ENCODE data around the gene SLC38A2. TPM values are rescaled to one million over a fixed set of nuclear protein-coding genes. Genes with fewer than 3 reads are reported as not detected.
A peak's percentile ranks its signal among the peaks of the same experiment; 100 is the strongest.
"Not testable (repeated sequence)": the region's sequence is repeated elsewhere in the genome, so short reads cannot be mapped to it uniquely, and the experiment has no call there.

SLC38A2 gene
- total and polyA plus RNA-seq, 2 experiments from 2014 or later: 78.3 to 201 TPM

GRCh38 chr12:46342562-46343033, 30.0 kb downstream of the SLC38A2 start:
- H3K9me3 ChIP-seq (ENCODE audit: low read depth): no peaks in the 10 kb centered on the region
- H3K27me3 ChIP-seq: no peaks in the 10 kb centered on the region
- no peak overlapping the region for H3K4me3 ChIP-seq
- H3K36me3 ChIP-seq: no peaks in the 10 kb centered on the region
- DNase-seq (ENCODE audit: low read depth in 1 of 2, low spot score in 1 of 2): peak in 1 of 2 donors; percentile 59
- no peak overlapping the region for H3K27ac ChIP-seq
- TF ChIP-seq CTCF (IDR thresholded peaks at IDR 0.05; ENCODE audit: low read depth, low read length): peak; percentile 47
- no peaks in the 10 kb centered on the region for H3K4me1 ChIP-seq (ENCODE audit: low read depth)

- Histone ChIP-seq H3K9me3 (ENCODE audit: low read depth) (no peaks in the 10 kb centered on the region), H3K27me3 (no peaks in the 10 kb centered on the region), H3K4me3 (no peak overlapping the region), H3K27ac (no peak overlapping the region), H3K4me1 (ENCODE audit: low read depth) (no peaks in the 10 kb centered on the region), H3K36me3 (no peaks in the 10 kb centered on the region)
- TF ChIP-seq CTCF (IDR thresholded peaks at IDR 0.05; ENCODE audit: low read depth, low read length): no peak
- DNase-seq (ENCODE audit: low read depth in 1 of 2, low spot score in 1 of 2): no peak
These were observed 33.5 kb downstream of the SLC38A2 start for GRCh38 chr12:46339051-46339450.

- Histone ChIP-seq H3K27ac (no peak overlapping the region), H3K9me3 (ENCODE audit: low read depth) (no peaks in the 10 kb centered on the region), H3K36me3 (no peaks in the 10 kb centered on the region), H3K4me3 (no peak overlapping the region), H3K4me1 (ENCODE audit: low read depth) (no peaks in the 10 kb centered on the region), H3K27me3 (no peaks in the 10 kb centered on the region)
- TF ChIP-seq CTCF (IDR thresholded peaks at IDR 0.05; ENCODE audit: low read depth, low read length): no peak
- DNase-seq (ENCODE audit: low read depth in 1 of 2, low spot score in 1 of 2): peak in 1 of 2 donors; percentile 40
These were observed 40.3 kb downstream of the SLC38A2 start for GRCh38 chr12:46332260-46332659.

- not testable (repeated sequence) for H3K27me3 ChIP-seq; H3K27ac ChIP-seq; H3K4me1 ChIP-seq (ENCODE audit: low read depth); H3K9me3 ChIP-seq (ENCODE audit: low read depth); H3K36me3 ChIP-seq; H3K4me3 ChIP-seq; DNase-seq (ENCODE audit: low read depth in 1 of 2, low spot score in 1 of 2)
These were observed 47.5 kb downstream of the SLC38A2 start for GRCh38 chr12:46325075-46325474.

GRCh38 chr12:46320731-46321130, 51.8 kb downstream of the SLC38A2 start:
- DNase-seq (ENCODE audit: low read depth in 1 of 2, low spot score in 1 of 2): no peak
- no peaks in the 10 kb centered on the region for H3K4me1 ChIP-seq (ENCODE audit: low read depth)
- H3K27me3 ChIP-seq: no peaks in the 10 kb centered on the region
- H3K9me3 ChIP-seq (ENCODE audit: low read depth): no peaks in the 10 kb centered on the region
- no peak for TF ChIP-seq CTCF (IDR thresholded peaks at IDR 0.05; ENCODE audit: low read depth, low read length)
- H3K36me3 ChIP-seq: no peaks in the 10 kb centered on the region
- no peak overlapping the region for H3K4me3 ChIP-seq
- no peak overlapping the region for H3K27ac ChIP-seq

- no peak for DNase-seq (ENCODE audit: low read depth in 1 of 2, low spot score in 1 of 2)
- H3K36me3 ChIP-seq: no peaks in the 10 kb centered on the region
- H3K4me1 ChIP-seq (ENCODE audit: low read depth): no peaks in the 10 kb centered on the region
- no peaks in the 10 kb centered on the region for H3K9me3 ChIP-seq (ENCODE audit: low read depth)
- no peak overlapping the region for H3K27ac ChIP-seq
- TF ChIP-seq CTCF (IDR thresholded peaks at IDR 0.05; ENCODE audit: low read depth, low read length): no peak
- no peak overlapping the region for H3K4me3 ChIP-seq
- no peaks in the 10 kb centered on the region for H3K27me3 ChIP-seq
These were observed 54.5 kb downstream of the SLC38A2 start for GRCh38 chr12:46318037-46318436.

Other genes starting within 250 kb of the SLC38A2 start
- gene SLC38A1, start 103.7 kb downstream of the SLC38A2 start, total RNA-seq: 50.8 and 59.6 TPM in 2 replicates
- gene SLC38A1, start 103.7 kb downstream of the SLC38A2 start, polyA plus RNA-seq: 54.3 and 62.2 TPM in 2 replicates

Measured in cardiac muscle cell (in vitro differentiated cells and primary cell).